ENCODE measurements around the gene SLIT3. TPM values are rescaled to one million over a fixed set of nuclear protein-coding genes. Genes with fewer than 3 reads are reported as not detected.
"Not testable (repeated sequence)": the region's sequence is repeated elsewhere in the genome, so short reads cannot be mapped to it uniquely, and the experiment has no call there.

The SLIT3 gene
- total RNA-seq, 1 experiment from 2014 or later: 0.10 TPM

GRCh38 chr5:168746126-168746892 lies 554.6 kb downstream of the SLIT3 start:
- CTCF ChIA-PET; H3K36me3 ChIP-seq (ENCODE audit: control insufficient read depth in 1 of 2, insufficient read depth in 2 of 2, low read length in 2 of 2); H3K4me3 ChIP-seq (replicated peaks in 1 of 2; ENCODE audit: low read depth in 1 of 2, low read length in 2 of 2); intact Hi-C loops (cut with micrococcal nuclease); H3K4me2 ChIP-seq (ENCODE audit: low read length); H3K9me3 ChIP-seq (ENCODE audit: control insufficient read depth in 1 of 2, insufficient read depth in 1 of 2, low read depth in 1 of 2, low read length in 2 of 2); H4K20me1 ChIP-seq (ENCODE audit: insufficient read depth); POLR2A ChIA-PET; H3K4me1 ChIP-seq (ENCODE audit: control insufficient read depth in 1 of 2, insufficient read depth in 2 of 2, low read length in 2 of 2); RAD21 ChIA-PET (ENCODE audit: low non-redundant PET in 1 of 2, low total read pairs in 2 of 2, uncharacterized antibody in 2 of 2, unreplicated experiment in 2 of 2); H3K9ac ChIP-seq (ENCODE audit: low read length); DNase-seq (ENCODE audit: low read depth, low spot score); ATAC-seq; H2AFZ ChIP-seq (ENCODE audit: low read depth, low read length, poor library complexity, severe bottlenecking); H3K9me2 ChIP-seq (ENCODE audit: insufficient read depth); BruUV-seq (replicated peaks); H3K27ac ChIP-seq (ENCODE audit: low read depth, low read length); H3K79me2 ChIP-seq (ENCODE audit: insufficient read depth, low read length): not testable (repeated sequence)
- H3K27me3 ChIP-seq (ENCODE audit: insufficient read depth, low read length): peaks cover 12% of the 10 kb centered on the region; the same call in 1 of the 2 replicates

GRCh38 chr5:168743617-168744016 lies 557.3 kb downstream of the SLIT3 start:
- Histone ChIP-seq H3K4me1 (ENCODE audit: control insufficient read depth in 1 of 2, insufficient read depth in 2 of 2, low read length in 2 of 2) (peaks cover 0 to 3% of the 10 kb centered on the region in 2 experiments; a peak in 1 of 4 replicates), H3K9me2 (ENCODE audit: insufficient read depth) (no peaks in the 10 kb centered on the region), H3K27ac (ENCODE audit: low read depth, low read length) (no peak overlapping the region), H3K4me3 (replicated peaks in 1 of 2; ENCODE audit: low read depth in 1 of 2, low read length in 2 of 2) (no peak overlapping the region), H3K9me3 (ENCODE audit: control insufficient read depth in 1 of 2, insufficient read depth in 1 of 2, low read depth in 1 of 2, low read length in 2 of 2) (no peaks in the 10 kb centered on the region), H3K4me2 (ENCODE audit: low read length) (no peak overlapping the region), H3K9ac (ENCODE audit: low read length) (no peak overlapping the region), H2AFZ (ENCODE audit: low read depth, low read length, poor library complexity, severe bottlenecking) (no peak overlapping the region), H3K79me2 (ENCODE audit: insufficient read depth, low read length) (no peaks in the 10 kb centered on the region), H3K27me3 (ENCODE audit: insufficient read depth, low read length) (0 out of 2 replicates have a peak, but pooled peaks cover 13% of the 10 kb centered on the region), H3K36me3 (ENCODE audit: control insufficient read depth in 1 of 2, insufficient read depth in 2 of 2, low read length in 2 of 2) (no peaks in the 10 kb centered on the region), H4K20me1 (ENCODE audit: insufficient read depth) (no peaks in the 10 kb centered on the region)
- no TSS peak for BruUV-seq (replicated peaks)
- RAD21 ChIA-PET (ENCODE audit: low non-redundant PET in 1 of 2, low total read pairs in 2 of 2, uncharacterized antibody in 2 of 2, unreplicated experiment in 2 of 2): no interaction called here
- POLR2A ChIA-PET: no interaction called here
- ATAC-seq (no peak), DNase-seq (ENCODE audit: low read depth, low spot score) (no peak)
- CTCF ChIA-PET: no interaction called here
- intact Hi-C loops (cut with micrococcal nuclease): no loop called here
- TF ChIP-seq ZNF274 (IDR thresholded peaks at IDR 0.05; ENCODE audit: low read depth, low read length) (no peak), POLR2A (IDR thresholded peaks at IDR 0.05; ENCODE audit: borderline replicate concordance, extremely low read depth, insufficient read depth, insufficient read length) (no peak), CTCF (IDR thresholded peaks at IDR 0.05 in 2 of 3, conservative IDR thresholded peaks at IDR 0.05 in 1 of 3; ENCODE audit: borderline replicate concordance in 1 of 3, insufficient read depth in 1 of 3, low read depth in 2 of 3, low read length in 2 of 3) (no peak), RAD21 (IDR thresholded peaks at IDR 0.05; ENCODE audit: low read depth) (no peak), REST (IDR thresholded peaks at IDR 0.05; ENCODE audit: low read depth) (no peak), SIN3A (IDR thresholded peaks at IDR 0.05; ENCODE audit: low read depth) (no peak), CEBPB (IDR thresholded peaks at IDR 0.05; ENCODE audit: low read depth) (no peak), FOSL1 (IDR thresholded peaks at IDR 0.05; ENCODE audit: low read depth) (no peak), TCF7L2 (IDR thresholded peaks at IDR 0.05; ENCODE audit: borderline replicate concordance, extremely low read depth, insufficient read depth, insufficient read length) (no peak), ZBTB33 (IDR thresholded peaks at IDR 0.05; ENCODE audit: extremely low read depth, insufficient replicate concordance, low read length) (no peak), EZH2phosphoT487 (IDR thresholded peaks at IDR 0.05; ENCODE audit: borderline replicate concordance) (no peak)

All from HCT116 (cell line).